Thyroid gland (tissue), 4 donors: ENCODE data around the gene KRT77. TPM values are rescaled to one million over a fixed set of nuclear protein-coding genes. Genes with fewer than 3 reads are reported as not detected.

Experiments used
- DNase-seq, 2 donors: peaks; one replicate each; pipeline ENCODE4 v3.0.0-alpha.2; 2019
- H3K27ac ChIP-seq, 3 donors: fragments of 200-600 bp; sonication (generic); 1 replicate in 2 of 3; 2 replicates in 1 of 3; pipeline ENCODE4 v1.5.1; 2016 to 2019; ENCODE audit warnings: mild to moderate bottlenecking in 1 of 3, moderate library complexity in 1 of 3
- H3K27me3 ChIP-seq: fragments of 200-600 bp; sonication (generic); one replicate; pipeline ENCODE4 v1.5.1; 2019
- H3K36me3 ChIP-seq, 2 donors: fragments of 200-600 bp; sonication (generic); one replicate each; pipeline ENCODE4 v1.5.1; 2016 to 2019
- H3K4me1 ChIP-seq, 2 donors: fragments of 200-600 bp; sonication (generic); one replicate each; pipeline ENCODE4 v1.5.1; 2017 to 2019
- H3K4me3 ChIP-seq, 3 donors: fragments of 200-600 bp; sonication (generic); replicated peaks in 1 of 3; 1 replicate in 2 of 3; 2 replicates in 1 of 3; pipeline ENCODE4 v1.5.1; 2016; ENCODE audit warnings: mild to moderate bottlenecking in 1 of 3
- H3K9me3 ChIP-seq: fragments of 200-600 bp; sonication (generic); one replicate; pipeline ENCODE4 v1.5.1; 2017
- CTCF ChIP-seq, 6 experiments: fragments of 200-600 bp in 3 of 6; fragments of 450-650 bp in 3 of 6; sonication (generic) in 3 of 6; IDR thresholded peaks; one replicate each; pipeline ENCODE4 v1.5.1; 2016 to 2019; ENCODE audit warnings: antibody characterized with exemption in 6 of 6, mild to moderate bottlenecking in 2 of 6, inconsistent platforms in 1 of 6, moderate library complexity in 1 of 6
- POLR2A ChIP-seq, 2 donors: fragments of 450-650 bp; IDR thresholded peaks; one replicate each; pipeline ENCODE4 v1.6.1; 2017; ENCODE audit warnings: antibody characterized with exemption in 2 of 2, mild to moderate bottlenecking in 2 of 2, moderate library complexity in 1 of 2
- WGBS, 2 donors: methylation state at CpG; one replicate each; pipeline ENCODE4 v1.1.5; 2017; 5-methylcytosine and 5-hydroxymethylcytosine counted together
- intact Hi-C: fragments of 100-400 bp; cut with DNase I; formaldehyde crosslinking; loops from one replicate; pipeline ENCODE4 v1.15.1; 2023
- total RNA-seq, 4 donors: library from RNA; depleted of rRNA; stranded (reverse); fragments of >200 nt; gene quantifications; one replicate each; pipeline ENCODE4 v1.2.3, GENCODE V29; 2016

The KRT77 gene
- total RNA-seq, 4 donors from 2014 or later, result not detected

- 68 to 71% methylated on average over 5 of the region's 5 CpGs for WGBS, 2 donors
These were observed 42.2 kb upstream of the KRT77 start for GRCh38 chr12:52745554-52745953.

GRCh38 chr12:52744493-52745156 is 41.3 kb upstream of the KRT77 start:
- H3K4me3 ChIP-seq, result no peak overlapping the region
- no peak overlapping the region for H3K27ac ChIP-seq
- intact Hi-C loops, result no loop called here
- H3K4me1 ChIP-seq, result no peaks in the 10 kb centered on the region
- DNase-seq, result no peak
- H3K9me3 ChIP-seq, result no peaks in the 10 kb centered on the region
- no peaks in the 10 kb centered on the region for H3K36me3 ChIP-seq
- WGBS, 2 donors, result 45 to 67% methylated on average over 1 of the region's 1 CpG
- no peaks in the 10 kb centered on the region for H3K27me3 ChIP-seq
- TF ChIP-seq CTCF (IDR thresholded peaks at IDR 0.05) (no peak), POLR2A (IDR thresholded peaks at IDR 0.05) (no peak)

More at GRCh38 chr12:52745554-52745953, 42.2 kb upstream of the KRT77 start:
- H3K4me3 ChIP-seq, result no peak overlapping the region
- no peaks in the 10 kb centered on the region for H3K27me3 ChIP-seq
- no peaks in the 10 kb centered on the region for H3K36me3 ChIP-seq
- no peak for DNase-seq
- H3K27ac ChIP-seq, result no peak overlapping the region
- H3K4me1 ChIP-seq, result no peaks in the 10 kb centered on the region
- intact Hi-C loops, result no loop called here
- no peaks in the 10 kb centered on the region for H3K9me3 ChIP-seq
- TF ChIP-seq POLR2A (IDR thresholded peaks at IDR 0.05) (no peak), CTCF (IDR thresholded peaks at IDR 0.05) (no peak)

GRCh38 chr12:52742822-52743457 is 39.6 kb upstream of the KRT77 start:
- no peaks in the 10 kb centered on the region for H3K36me3 ChIP-seq
- no peaks in the 10 kb centered on the region for H3K27me3 ChIP-seq
- intact Hi-C loops, result no loop called here
- no peak overlapping the region for H3K4me3 ChIP-seq
- 70 to 74% methylated on average over 3 of the region's 3 CpGs for WGBS, 2 donors
- no peaks in the 10 kb centered on the region for H3K9me3 ChIP-seq
- H3K27ac ChIP-seq, result no peak overlapping the region
- no peak for DNase-seq
- H3K4me1 ChIP-seq, result no peaks in the 10 kb centered on the region
- TF ChIP-seq CTCF (IDR thresholded peaks at IDR 0.05) (no peak), POLR2A (IDR thresholded peaks at IDR 0.05) (no peak)

- Histone ChIP-seq H3K27ac (no peak overlapping the region), H3K4me3 (no peak overlapping the region), H3K27me3 (no peaks in the 10 kb centered on the region), H3K4me1 (no peaks in the 10 kb centered on the region), H3K9me3 (no peaks in the 10 kb centered on the region), H3K36me3 (no peaks in the 10 kb centered on the region)
- TF ChIP-seq POLR2A (IDR thresholded peaks at IDR 0.05), result no peak
- no peak for TF ChIP-seq CTCF (IDR thresholded peaks at IDR 0.05)
- intact Hi-C loops, result no loop called here
- DNase-seq, result no peak
- 83% methylated on average over 1 of the region's 7 CpGs; no CpG with 5 or more reads in 1 of the 2 donors for WGBS, 2 donors
These were observed 38.9 kb upstream of the KRT77 start for GRCh38 chr12:52742196-52742580.
